Measurements from ENCODE around the gene TRAPPC5. TPM values are rescaled to one million over a fixed set of nuclear protein-coding genes. Genes with fewer than 3 reads are reported as not detected.

TRAPPC5 gene
- total and polyA plus RNA-seq, 10 of the 15 experiments (the other 5 are each of a cell fraction or from before 2014, with no cell fraction given), result 4.2 to 210 (median 89.1) TPM

GRCh38 chr19:7710616-7711015, 30.0 kb downstream of the TRAPPC5 start (continued):
- TF ChIP-seq EGR1 (IDR thresholded peaks at IDR 0.05; ENCODE audit: borderline replicate concordance in 1 of 2, low read depth in 2 of 2, low read length in 2 of 2) (no peak), NR2C2 (IDR thresholded peaks at IDR 0.05; ENCODE audit: borderline replicate concordance, control insufficient read depth, insufficient read length, low read depth) (no peak), IKZF1 (conservative IDR thresholded peaks at IDR 0.05) (no peak), ZNF24 (IDR thresholded peaks at IDR 0.05) (no peak), PAX5 (IDR thresholded peaks at IDR 0.05; ENCODE audit: borderline replicate concordance, low read depth, low read length) (0 out of 2 replicates have a peak, but pooled peaks have one; percentile 27)

- in situ Hi-C loops (cut with MboI) (no loop called here), intact Hi-C loops (cut with micrococcal nuclease; ENCODE audit: unreplicated experiment) (no loop called here)
- no peak for ATAC-seq
- H2AFZ ChIP-seq (ENCODE audit: control insufficient read depth, low read depth, low read length), result no peak overlapping the region
- no peaks in the 10 kb centered on the region for H3K27me3 ChIP-seq (replicated peaks in 1 of 2; ENCODE audit: control insufficient read depth in 2 of 2, insufficient read depth in 2 of 2, low read length in 1 of 2)
- WGBS (ENCODE audit: insufficient coverage, insufficient replicate concordance, low lambda C conversion rate, missing lambda C conversion rate), result 100% methylated on average over 1 of the region's 1 CpG
- H3K4me2 ChIP-seq (ENCODE audit: control insufficient read depth, insufficient read depth), result no peak overlapping the region
- no peaks in the 10 kb centered on the region for H4K20me1 ChIP-seq (ENCODE audit: control insufficient read depth, insufficient read depth)
- no peaks in the 10 kb centered on the region for H3K36me3 ChIP-seq (ENCODE audit: control insufficient read depth in 2 of 2, insufficient read depth in 2 of 2, low read length in 1 of 2)
- RAD21 ChIA-PET (ENCODE audit: unreplicated experiment), result no interaction called here
- TF ChIP-seq BHLHE40 (IDR thresholded peaks at IDR 0.05; ENCODE audit: borderline replicate concordance in 1 of 2, low read depth in 2 of 2, low read length in 1 of 2), result no peak
- SMC1A ChIA-PET (ENCODE audit: uncharacterized antibody, unreplicated experiment), result no interaction called here
- no peak overlapping the region for H3K9ac ChIP-seq (ENCODE audit: control insufficient read depth, insufficient read depth, low read length)
- no peak for DNase-seq (ENCODE audit: low read depth, low spot score)
- CTCF ChIA-PET, result no interaction called here
- no TSS peak for BruUV-seq (replicated peaks)
- H3K27ac ChIP-seq (ENCODE audit: control insufficient read depth, insufficient read depth), result no peak overlapping the region
- H3K4me3 ChIP-seq, result no peak overlapping the region
- no peak for FAIRE-seq
- peaks cover 11% of the 10 kb centered on the region for H3K4me1 ChIP-seq (ENCODE audit: control insufficient read depth, insufficient read depth, low read length)
- no peaks in the 10 kb centered on the region for H3K79me2 ChIP-seq (ENCODE audit: control insufficient read depth, insufficient read depth, low read length)
- peaks cover 8% of the 10 kb centered on the region; the same call in 2 of the 3 replicates for H3K9me3 ChIP-seq (replicated peaks; ENCODE audit: control insufficient read depth, insufficient read depth, low read length)
- POLR2A ChIA-PET, result interaction anchor here (0.7 to 0.9 kb wide), 2 partner anchors 9 to 81 kb away, joined by 3 read pairs; no protein-coding TSS in a partner anchor
These were observed 35.0 kb downstream of the TRAPPC5 start for GRCh38 chr19:7715671-7716070.

DNA sequence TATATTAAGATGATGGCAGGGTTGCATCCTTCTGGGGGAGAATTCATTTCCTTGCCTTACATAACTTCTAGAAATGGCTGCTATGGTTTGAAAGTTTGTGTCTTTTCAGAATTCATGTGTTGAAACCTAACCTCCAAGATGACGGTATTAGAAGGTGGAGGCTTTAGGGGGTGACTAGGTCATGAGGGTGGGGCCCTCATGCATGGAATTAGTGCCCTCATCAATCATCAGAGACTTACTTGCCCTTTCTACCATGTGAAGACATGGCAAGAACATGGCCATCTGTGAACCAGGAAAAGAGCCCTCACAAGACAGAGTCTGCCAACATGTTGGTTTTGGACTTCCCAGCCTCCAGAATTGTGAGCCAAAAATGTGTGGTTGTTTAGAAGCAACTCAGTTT, 36.1 kb downstream of the TRAPPC5 start:
- intact Hi-C loops (cut with micrococcal nuclease; ENCODE audit: unreplicated experiment), result no loop called here
- TF ChIP-seq CREM (IDR thresholded peaks at IDR 0.05; ENCODE audit: low read depth), result no peak
- TF ChIP-seq CBX3 (IDR thresholded peaks at IDR 0.05; ENCODE audit: borderline replicate concordance, low read depth), result no peak
- TF ChIP-seq SRF (IDR thresholded peaks at IDR 0.05; ENCODE audit: low read depth in 2 of 2, low read length in 2 of 2), result no peak
- no peak for TF ChIP-seq ATF2 (IDR thresholded peaks at IDR 0.05; ENCODE audit: low read length)
- TF ChIP-seq GATAD2B (conservative IDR thresholded peaks at IDR 0.05; ENCODE audit: low read depth), result no peak
- no peak for TF ChIP-seq HDAC6 (IDR thresholded peaks at IDR 0.05; ENCODE audit: unreplicated experiment)
- no peak for TF ChIP-seq ATF3 (IDR thresholded peaks at IDR 0.05; ENCODE audit: borderline replicate concordance, extremely low read depth, low read depth, low read length)

More for the DNA sequence above, 36.1 kb downstream of the TRAPPC5 start:
- Histone ChIP-seq H4K20me1 (ENCODE audit: control insufficient read depth, insufficient read depth) (no peaks in the 10 kb centered on the region), H3K9ac (ENCODE audit: control insufficient read depth, insufficient read depth, low read length) (no peak overlapping the region), H3K27ac (ENCODE audit: control insufficient read depth, insufficient read depth) (no peak overlapping the region), H3K36me3 (ENCODE audit: control insufficient read depth in 2 of 2, insufficient read depth in 2 of 2, low read length in 1 of 2) (no peaks in the 10 kb centered on the region), H3K79me2 (ENCODE audit: control insufficient read depth, insufficient read depth, low read length) (no peaks in the 10 kb centered on the region), H3K4me3 (no peak overlapping the region), H3K9me3 (replicated peaks; ENCODE audit: control insufficient read depth, insufficient read depth, low read length) (peaks cover 8% of the 10 kb centered on the region; the same call in 2 of the 3 replicates), H3K27me3 (replicated peaks in 1 of 2; ENCODE audit: control insufficient read depth in 2 of 2, insufficient read depth in 2 of 2, low read length in 1 of 2) (no peaks in the 10 kb centered on the region), H3K4me2 (ENCODE audit: control insufficient read depth, insufficient read depth) (no peak overlapping the region), H2AFZ (ENCODE audit: control insufficient read depth, low read depth, low read length) (no peak overlapping the region), H3K4me1 (ENCODE audit: control insufficient read depth, insufficient read depth, low read length) (peaks cover 13% of the 10 kb centered on the region)
- SMC1A ChIA-PET (ENCODE audit: uncharacterized antibody, unreplicated experiment), result no interaction called here
- BruUV-seq (replicated peaks), result no TSS peak
- RAD21 ChIA-PET (ENCODE audit: unreplicated experiment), result no interaction called here
- FAIRE-seq (no peak), ATAC-seq (no peak), DNase-seq (ENCODE audit: low read depth, low spot score) (no peak)
- in situ Hi-C loops (cut with MboI), result no loop called here
- POLR2A ChIA-PET, result interaction anchor here (1.0 kb wide), 1 partner anchor 18 kb away, joined by 3 read pairs; no protein-coding TSS in a partner anchor
- WGBS (ENCODE audit: insufficient coverage, insufficient replicate concordance, low lambda C conversion rate, missing lambda C conversion rate), result 100% methylated on average over 1 of the region's 1 CpG
- CTCF ChIA-PET, result no interaction called here

Data from GM12878 (cell line).